Nephron progenitor cell (in vitro differentiated cells): ENCODE results near the gene SUSD4.

Experiments
- DNase-seq: peaks from one replicate; pipeline ENCODE4 v3.0.0; 2021
- H3K27ac Mint-ChIP-seq: 2 replicates; pipeline ENCODE4 v1.8.0; 2021; ENCODE audit warnings: mild to moderate bottlenecking, moderate library complexity, mixed read lengths
- H3K27me3 Mint-ChIP-seq: 2 replicates; pipeline ENCODE4 v1.8.0; 2021; ENCODE audit warnings: mild to moderate bottlenecking, low read depth, mixed read lengths; ENCODE audit not compliant: poor library complexity
- H3K36me3 Mint-ChIP-seq: 2 replicates; pipeline ENCODE4 v1.8.0; 2021; ENCODE audit warnings: low read depth, mixed read lengths
- H3K4me1 Mint-ChIP-seq: 2 replicates; pipeline ENCODE4 v1.8.0; 2021; ENCODE audit warnings: mixed read lengths
- H3K4me3 Mint-ChIP-seq: 2 replicates; pipeline ENCODE4 v1.8.0; 2021; ENCODE audit warnings: mild to moderate bottlenecking, moderate library complexity, mixed read lengths
- H3K9me3 Mint-ChIP-seq: 2 replicates; pipeline ENCODE4 v1.8.0; 2021; ENCODE audit warnings: mild to moderate bottlenecking, moderate library complexity, mixed read lengths
- TF ChIP-seq, protein P1 (sequence below): fragments of 200-600 bp; sonication (generic); IDR thresholded peaks from 2 replicates; pipeline ENCODE4 v1.5.0; 2021; ENCODE audit warnings: antibody characterized with exemption

The SUSD4 gene

DNA sequence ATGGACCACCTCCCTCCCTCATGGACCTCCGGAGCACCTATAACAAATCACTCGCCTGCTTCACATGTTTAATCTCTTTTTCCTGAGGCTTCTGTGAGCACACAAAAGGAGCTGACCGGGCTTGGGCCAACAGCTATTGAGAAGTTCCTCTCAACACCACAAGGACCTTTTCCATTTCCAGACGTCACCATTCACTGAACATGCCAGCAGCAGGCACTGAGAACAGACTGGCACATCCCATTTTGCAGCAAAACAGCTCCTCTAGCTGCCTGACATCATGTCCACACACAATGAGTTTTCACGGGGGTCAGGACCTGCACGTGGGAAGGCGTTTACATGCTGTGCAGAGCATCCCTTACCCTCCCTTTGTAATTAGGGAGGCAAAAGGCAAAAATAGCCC, 11.0 kb downstream of the SUSD4 start:
- Mint-ChIP-seq H3K27ac (no peak overlapping the region), H3K36me3 (no peaks in the 10 kb centered on the region), H3K9me3 (no peaks in the 10 kb centered on the region), H3K4me1 (peaks cover 23% of the 10 kb centered on the region), H3K27me3 (peaks cover 37% of the 10 kb centered on the region), H3K4me3 (no peak overlapping the region)
- no peak for DNase-seq
- TF ChIP-seq, protein P1, sequence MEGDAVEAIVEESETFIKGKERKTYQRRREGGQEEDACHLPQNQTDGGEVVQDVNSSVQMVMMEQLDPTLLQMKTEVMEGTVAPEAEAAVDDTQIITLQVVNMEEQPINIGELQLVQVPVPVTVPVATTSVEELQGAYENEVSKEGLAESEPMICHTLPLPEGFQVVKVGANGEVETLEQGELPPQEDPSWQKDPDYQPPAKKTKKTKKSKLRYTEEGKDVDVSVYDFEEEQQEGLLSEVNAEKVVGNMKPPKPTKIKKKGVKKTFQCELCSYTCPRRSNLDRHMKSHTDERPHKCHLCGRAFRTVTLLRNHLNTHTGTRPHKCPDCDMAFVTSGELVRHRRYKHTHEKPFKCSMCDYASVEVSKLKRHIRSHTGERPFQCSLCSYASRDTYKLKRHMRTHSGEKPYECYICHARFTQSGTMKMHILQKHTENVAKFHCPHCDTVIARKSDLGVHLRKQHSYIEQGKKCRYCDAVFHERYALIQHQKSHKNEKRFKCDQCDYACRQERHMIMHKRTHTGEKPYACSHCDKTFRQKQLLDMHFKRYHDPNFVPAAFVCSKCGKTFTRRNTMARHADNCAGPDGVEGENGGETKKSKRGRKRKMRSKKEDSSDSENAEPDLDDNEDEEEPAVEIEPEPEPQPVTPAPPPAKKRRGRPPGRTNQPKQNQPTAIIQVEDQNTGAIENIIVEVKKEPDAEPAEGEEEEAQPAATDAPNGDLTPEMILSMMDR: no peak

DNA sequence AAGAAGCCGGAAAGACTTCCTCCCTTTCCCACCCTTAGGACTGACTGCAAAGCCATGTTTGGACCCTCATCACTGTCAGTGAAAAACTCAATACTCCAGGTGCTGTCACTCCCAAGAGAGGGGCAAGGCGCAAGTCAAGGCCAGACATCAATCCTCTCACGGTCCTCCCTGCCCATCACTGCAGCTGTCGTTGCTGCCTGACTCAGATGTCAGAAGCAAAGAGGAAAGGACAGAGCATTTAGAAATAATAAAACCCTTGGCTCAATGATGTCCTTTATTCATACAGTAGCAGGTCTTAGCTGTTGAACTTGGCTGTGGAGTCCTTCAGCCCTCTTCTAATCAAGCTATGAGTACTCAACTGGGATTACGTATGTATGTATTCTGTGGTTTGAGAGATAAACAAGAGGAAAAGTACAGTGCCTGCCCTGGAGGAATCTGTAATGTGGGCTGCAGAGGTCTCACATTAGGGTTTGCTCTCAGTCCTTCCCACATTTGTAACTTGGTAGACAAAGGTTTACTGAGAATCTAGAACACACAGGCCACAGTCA, 13.5 kb downstream of the SUSD4 start:
- H3K27me3 Mint-ChIP-seq: peaks cover 33% of the 10 kb centered on the region
- no peak overlapping the region for H3K27ac Mint-ChIP-seq
- DNase-seq: no peak
- peaks cover 28% of the 10 kb centered on the region for H3K4me1 Mint-ChIP-seq
- H3K36me3 Mint-ChIP-seq: no peaks in the 10 kb centered on the region
- no peak overlapping the region for H3K4me3 Mint-ChIP-seq
- H3K9me3 Mint-ChIP-seq: no peaks in the 10 kb centered on the region
- TF ChIP-seq, protein P1: no peak

DNA sequence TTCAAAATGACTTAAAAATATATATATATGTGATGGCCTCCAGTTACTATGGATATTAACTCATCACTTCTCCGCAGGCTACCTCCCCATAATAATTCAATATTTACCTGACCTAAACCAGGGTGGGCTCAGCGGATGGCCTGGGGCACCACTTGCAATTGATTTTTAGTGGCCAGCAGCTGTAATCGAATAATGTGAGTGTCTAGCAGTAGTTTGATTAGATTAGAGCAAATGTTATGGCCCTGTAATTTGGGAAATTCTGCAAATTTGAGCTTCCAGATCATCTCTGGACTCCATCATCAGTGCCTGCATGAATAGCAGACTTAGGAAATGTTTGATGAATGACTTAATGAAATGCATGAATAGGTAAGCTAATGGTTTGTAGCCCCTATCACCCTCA, 14.7 kb downstream of the SUSD4 start:
- Mint-ChIP-seq H3K4me3 (no peak overlapping the region), H3K27me3 (peaks cover 38% of the 10 kb centered on the region), H3K36me3 (no peaks in the 10 kb centered on the region), H3K4me1 (peaks cover 28% of the 10 kb centered on the region), H3K27ac (no peak overlapping the region), H3K9me3 (no peaks in the 10 kb centered on the region)
- TF ChIP-seq, protein P1: no peak
- DNase-seq: no peak

DNA sequence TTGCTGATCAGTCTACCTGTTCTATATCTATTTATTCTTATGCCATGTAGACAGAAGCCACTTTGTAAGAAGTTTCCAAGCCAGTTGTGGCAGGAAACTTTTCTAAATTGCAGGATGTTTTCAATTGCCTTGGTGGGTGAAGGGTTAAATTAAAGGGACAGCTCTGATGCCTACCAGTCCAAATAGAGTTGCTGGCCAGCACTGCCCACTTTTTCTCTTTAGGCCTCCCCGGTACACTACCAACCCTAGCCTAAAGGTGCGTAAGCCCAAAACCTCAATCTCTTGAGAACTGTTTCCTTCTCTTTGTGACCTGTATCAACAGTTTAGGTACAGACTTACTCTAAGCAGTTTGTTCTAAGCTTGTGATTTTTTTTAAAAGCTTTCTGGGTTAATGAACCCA, 15.5 kb downstream of the SUSD4 start:
- Mint-ChIP-seq H3K36me3 (no peaks in the 10 kb centered on the region), H3K27ac (no peak overlapping the region), H3K27me3 (peaks cover 34% of the 10 kb centered on the region), H3K4me3 (no peak overlapping the region), H3K9me3 (no peaks in the 10 kb centered on the region), H3K4me1 (peaks cover 27% of the 10 kb centered on the region)
- TF ChIP-seq, protein P1: no peak
- DNase-seq: no peak

DNA sequence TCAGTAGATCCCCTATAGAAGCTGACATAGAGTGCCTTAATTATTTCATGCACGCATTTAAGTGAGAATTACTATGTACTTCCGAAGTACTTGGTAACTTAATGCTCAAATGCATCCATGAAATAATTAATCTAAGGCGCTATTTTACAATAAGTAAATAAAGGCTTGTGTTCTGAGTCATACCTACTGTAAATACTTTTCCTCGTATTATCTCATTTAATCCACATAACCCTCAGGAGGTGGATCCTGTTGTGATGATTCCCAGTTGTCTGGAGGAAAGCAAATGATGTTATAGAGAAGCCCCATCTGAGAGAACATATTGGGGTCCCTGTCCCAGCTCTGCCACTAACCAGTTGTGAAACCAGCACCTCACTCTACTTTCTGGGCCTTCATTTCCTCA, 16.4 kb downstream of the SUSD4 start:
- Mint-ChIP-seq H3K4me1 (peaks cover 20% of the 10 kb centered on the region), H3K4me3 (no peak overlapping the region)

DNA sequence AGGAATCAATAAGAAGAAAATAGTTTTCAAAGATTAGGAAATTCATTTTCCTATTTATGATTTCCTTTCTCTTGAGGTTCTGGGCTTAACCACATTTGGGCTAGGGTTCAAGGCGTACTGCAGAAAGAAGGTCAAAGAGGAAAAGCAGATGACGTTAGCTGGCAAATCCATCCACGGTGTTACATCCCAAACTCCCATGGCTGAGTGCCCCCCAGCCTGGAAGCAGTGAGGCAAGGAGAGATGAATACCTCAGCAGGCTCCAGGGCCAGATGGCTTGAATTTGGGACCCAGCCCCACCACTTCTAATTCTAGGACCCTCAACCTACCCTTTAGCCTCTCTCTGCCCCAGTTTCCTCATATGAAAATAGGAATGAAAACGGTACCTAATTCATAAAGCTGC, 17.7 kb downstream of the SUSD4 start:
- Mint-ChIP-seq H3K4me1 (peaks cover 25% of the 10 kb centered on the region), H3K36me3 (no peaks in the 10 kb centered on the region), H3K4me3 (no peak overlapping the region), H3K27ac (no peak overlapping the region), H3K27me3 (peaks cover 17% of the 10 kb centered on the region), H3K9me3 (no peaks in the 10 kb centered on the region)
- TF ChIP-seq, protein P1: no peak
- DNase-seq: no peak

More for the DNA sequence above, 16.4 kb downstream of the SUSD4 start:
- H3K9me3 Mint-ChIP-seq: no peaks in the 10 kb centered on the region
- no peak overlapping the region for H3K27ac Mint-ChIP-seq
- no peaks in the 10 kb centered on the region for H3K36me3 Mint-ChIP-seq
- peaks cover 26% of the 10 kb centered on the region for H3K27me3 Mint-ChIP-seq
- TF ChIP-seq, protein P1: no peak
- DNase-seq: no peak
